Colon (tissue), 2 donors: ENCODE measurements around the gene FOXK2.

Source experiments
- FAIRE-seq: peaks from 2 replicates; lab custom pipeline; 2012; peaks lifted over from hg19 to GRCh38; lab: Jason Lieb, UNC
- donor health status: control.
- donor health status: control.

FOXK2 gene

DNA sequence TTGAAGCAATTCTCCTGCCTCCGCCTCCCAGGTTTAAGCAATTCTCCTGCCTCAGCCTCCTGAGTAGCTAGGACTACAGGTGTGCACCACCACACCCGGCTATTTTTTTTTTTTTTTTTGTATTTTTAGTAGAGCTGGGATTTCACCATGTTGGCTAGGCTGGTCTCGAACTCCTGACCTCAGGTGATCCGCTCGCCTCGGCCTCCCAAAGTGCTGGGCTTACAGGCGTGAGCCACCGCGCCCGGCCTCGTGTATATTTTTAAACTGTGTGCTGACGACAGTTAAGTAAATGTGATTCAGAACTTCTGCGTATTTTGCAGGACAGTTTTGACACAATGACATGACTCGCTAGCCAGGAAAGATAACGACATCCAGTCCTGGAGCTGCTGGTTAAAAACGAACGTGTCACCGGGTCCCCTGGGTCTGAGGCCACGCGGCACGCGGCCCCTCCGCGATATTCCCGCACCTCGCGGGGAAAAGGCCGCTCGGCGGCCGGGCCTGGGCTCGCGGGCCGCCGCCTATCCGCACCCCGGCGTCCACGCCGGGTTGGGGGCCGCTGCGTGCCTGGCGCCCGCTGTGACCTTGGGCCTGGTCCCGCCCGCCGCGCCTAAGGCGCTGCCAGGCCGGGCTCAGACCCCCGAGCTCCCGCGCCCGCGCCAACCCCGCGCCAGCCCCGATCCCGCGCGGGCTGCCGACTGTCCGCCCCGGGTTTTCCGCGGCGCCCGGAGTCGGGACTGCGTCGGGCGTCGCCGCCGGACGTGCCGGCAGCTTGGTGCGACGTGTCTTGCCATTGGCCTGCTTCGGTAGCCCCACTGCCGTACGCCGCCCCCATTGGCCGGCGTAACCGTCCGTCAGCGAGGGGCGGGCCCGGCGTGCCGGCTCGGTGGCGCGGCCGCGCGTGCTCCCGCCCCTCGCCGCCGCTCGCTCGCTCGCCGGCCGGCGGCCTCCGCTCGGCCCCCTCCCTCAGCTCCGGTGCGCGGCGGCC, at the start of gene FOXK2:
FOXK2 (plus strand) TSS at position 907 of the 985 bp plus-strand sequence. CDS start 157 bp downstream, outside the sequence.
- FAIRE-seq = no peak

DNA sequence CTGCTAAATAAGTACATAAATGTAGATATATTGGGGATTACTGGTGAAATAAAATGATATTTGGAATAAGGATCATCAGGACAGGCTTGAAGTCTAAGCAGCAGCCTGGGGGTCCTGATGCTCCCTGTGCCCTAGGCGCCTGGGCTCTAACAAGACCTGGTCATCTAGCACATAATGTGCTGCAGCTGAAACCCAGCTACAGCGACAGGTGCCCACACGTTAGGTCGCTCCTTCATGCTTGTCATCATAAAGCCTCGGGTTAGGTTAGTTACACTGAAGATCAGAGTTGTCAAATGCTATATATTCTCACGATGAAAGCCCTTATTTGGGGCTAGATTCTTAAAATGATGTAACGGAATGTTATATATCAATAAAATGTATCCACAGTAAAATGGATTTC, 49.5 kb upstream of the FOXK2 start:
- FAIRE-seq = no peak

DNA sequence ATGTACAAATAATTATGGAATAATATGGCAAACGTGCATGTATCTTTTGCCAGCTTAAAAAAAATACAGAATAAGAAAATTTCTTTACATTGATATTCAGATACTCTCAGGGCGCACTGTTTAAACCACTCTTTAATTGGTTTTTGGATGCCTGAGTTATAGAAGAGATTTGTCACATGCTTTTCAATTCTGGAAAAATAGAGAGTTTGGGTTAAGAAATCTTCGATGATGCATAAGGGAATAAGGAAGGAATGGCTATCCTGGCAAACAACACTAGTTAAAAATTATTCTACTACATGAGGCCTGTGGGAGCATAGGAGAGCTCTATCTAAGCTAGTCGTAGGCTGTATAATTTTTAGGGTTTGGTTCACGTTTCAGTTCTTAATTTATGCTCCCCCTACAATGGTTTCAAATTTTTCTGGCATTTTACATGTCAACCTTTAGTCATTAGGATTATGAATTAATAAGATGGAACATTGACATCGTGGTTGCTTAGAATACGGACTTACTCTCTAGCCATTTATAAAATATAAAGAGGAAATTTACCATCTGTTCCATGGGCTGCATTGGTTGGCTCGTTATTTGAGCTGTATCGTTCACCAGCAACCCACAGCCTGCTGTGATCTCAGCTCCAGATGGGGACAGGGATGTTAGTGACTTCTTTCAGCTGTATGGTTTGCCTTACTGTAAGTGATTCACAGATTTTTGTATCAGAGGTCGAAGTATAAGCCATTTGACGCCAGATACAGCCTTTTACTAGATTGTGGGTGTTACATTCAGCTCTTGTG, 45.1 kb upstream of the FOXK2 start:
- FAIRE-seq = no peak

DNA sequence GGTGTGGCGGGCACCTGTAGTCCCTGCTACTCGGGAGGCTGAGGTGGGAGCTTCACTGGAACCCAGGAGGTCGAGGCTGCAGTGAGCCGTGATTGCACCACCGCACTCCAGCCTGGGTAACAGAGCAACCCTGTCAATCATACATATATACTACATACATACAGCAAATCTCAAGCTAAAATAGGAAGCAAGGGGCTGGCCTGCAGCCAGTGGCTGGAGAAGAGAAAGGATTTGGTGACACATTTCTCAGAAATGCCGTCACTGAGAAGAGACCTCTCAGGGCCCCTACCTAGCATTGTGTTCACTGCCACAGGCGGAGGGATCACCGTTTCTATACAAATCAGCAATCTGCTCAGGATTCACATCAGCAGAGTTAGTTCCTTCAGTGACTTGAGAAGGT, 44.1 kb upstream of the FOXK2 start:
- FAIRE-seq = no peak

- FAIRE-seq = no peak
Observed at GRCh38 chr17:82477934-82478333, 41.6 kb upstream of the FOXK2 start.

GRCh38 chr17:82479602-82480001, 39.9 kb upstream of the FOXK2 start:
- no peak for FAIRE-seq

GRCh38 chr17:82480318-82480717, 39.2 kb upstream of the FOXK2 start:
- FAIRE-seq = no peak

- FAIRE-seq = no peak
Observed at GRCh38 chr17:82483204-82483660, 36.3 kb upstream of the FOXK2 start.

GRCh38 chr17:82483836-82484235, 35.7 kb upstream of the FOXK2 start:
- no peak for FAIRE-seq

GRCh38 chr17:82486231-82487094, 33.1 kb upstream of the FOXK2 start:
- no peak for FAIRE-seq

GRCh38 chr17:82487910-82488309, 31.6 kb upstream of the FOXK2 start:
- no peak for FAIRE-seq

DNA sequence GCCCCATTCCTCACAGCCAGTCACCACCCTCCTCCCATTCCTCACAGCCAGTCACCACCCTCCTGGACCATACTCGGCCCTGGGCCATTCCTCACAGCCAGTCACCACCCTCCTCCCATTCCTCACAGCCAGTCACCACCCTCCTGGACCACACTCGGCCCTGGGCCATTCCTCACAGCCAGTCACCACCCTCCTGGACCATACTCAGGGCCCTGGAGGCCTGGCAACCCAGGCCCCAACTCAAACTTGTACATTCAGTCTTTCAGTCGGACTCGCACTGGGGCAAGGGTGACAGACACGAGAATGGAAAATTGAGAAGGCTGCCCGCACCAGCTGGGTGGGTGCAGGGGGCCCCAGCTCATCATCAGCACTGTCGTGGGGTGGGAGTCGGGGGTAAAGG, 30.4 kb upstream of the FOXK2 start:
- no peak for FAIRE-seq

GRCh38 chr17:82489851-82490511, 29.6 kb upstream of the FOXK2 start:
- no peak for FAIRE-seq

GRCh38 chr17:82490512-82491195, 28.9 kb upstream of the FOXK2 start:
- FAIRE-seq = no peak

DNA sequence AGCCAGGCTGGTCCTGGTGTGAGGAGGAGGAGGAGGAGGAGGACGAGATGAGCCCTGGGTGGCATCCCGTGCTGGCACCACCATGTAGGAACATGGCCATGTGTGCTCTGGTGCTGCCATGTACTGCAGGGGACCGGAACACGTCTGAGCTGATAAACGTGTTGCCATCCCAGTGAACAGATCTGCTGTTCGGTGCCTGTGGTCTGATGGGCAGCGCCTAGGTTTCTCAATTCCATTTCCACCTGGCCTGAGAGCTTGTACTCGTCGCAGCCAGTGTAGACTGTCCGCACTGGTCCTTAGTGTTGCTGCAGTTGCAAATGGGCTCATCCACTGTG, 28.4 kb upstream of the FOXK2 start:
- FAIRE-seq = no peak

GRCh38 chr17:82491533-82491932, 28.0 kb upstream of the FOXK2 start:
- no peak for FAIRE-seq

DNA sequence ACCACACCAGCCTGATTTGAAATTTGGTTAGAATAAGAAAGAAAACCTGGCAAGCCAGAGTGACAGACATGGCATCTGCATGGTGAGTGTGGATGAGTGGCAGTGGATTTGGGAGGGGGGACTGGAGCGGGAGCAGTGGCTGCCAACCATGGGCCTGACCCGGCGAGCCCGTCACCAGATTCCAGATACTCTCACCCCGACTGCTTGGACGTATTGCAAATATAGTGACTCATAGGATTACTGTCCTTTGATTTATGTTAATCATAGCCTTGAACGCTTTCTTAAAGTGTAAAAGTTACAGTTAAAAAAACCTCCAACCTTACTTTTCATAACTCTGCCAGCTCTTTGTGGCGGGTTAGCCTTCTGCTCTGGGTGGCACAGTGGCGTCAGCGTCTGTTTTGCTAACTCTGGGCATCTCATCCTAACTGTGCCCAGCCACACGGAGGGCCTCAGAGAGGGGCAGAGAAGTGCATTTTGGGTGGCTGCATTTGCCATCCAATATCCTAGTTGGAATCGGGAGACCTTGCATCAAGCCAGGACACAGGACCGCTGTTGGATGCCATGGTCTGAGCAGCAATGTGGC, 26.8 kb upstream of the FOXK2 start:
- no peak for FAIRE-seq

- FAIRE-seq = no peak
Observed at GRCh38 chr17:82493226-82493781, 26.2 kb upstream of the FOXK2 start.

GRCh38 chr17:82494236-82495055, 25.1 kb upstream of the FOXK2 start:
- FAIRE-seq = no peak
